ENCODE measurements around the gene TNFRSF25.
A peak's percentile ranks its signal among the peaks of the same experiment; 100 is the strongest.

Gene TNFRSF25

GRCh38 chr1:6414443-6414844, 51.5 kb downstream of the TNFRSF25 start:
- peak; percentile 3 for DNase-seq

- DNase-seq: peak; percentile 16
Measured at GRCh38 chr1:6412896-6413295, 53.1 kb downstream of the TNFRSF25 start.

Measured in NCI-H1417 treated with DMSO at 0.1 percent for 48 hours (cell line).